MM.1S (cell line): Measurements from ENCODE around the gene OPRD1.

ENCODE experiments used
- DNase-seq: peaks from one replicate; pipeline ENCODE4 v3.0.0-alpha.2; 2015
- H2AFZ ChIP-seq: fragments of 300-600 bp; sonication (generic); 2 replicates; pipeline ENCODE4 v1.6.0; 2016; ENCODE audit warnings: antibody characterized with exemption, low read length
- H3F3A ChIP-seq: fragments of 300-600 bp; sonication (generic); 2 replicates; pipeline ENCODE4 v1.6.1; 2016; ENCODE audit warnings: mild to moderate bottlenecking, antibody characterized with exemption, low read length, moderate library complexity, mixed read lengths; ENCODE audit not compliant: insufficient read depth
- H3K27ac ChIP-seq: fragments of 300-600 bp; sonication (generic); 2 replicates; pipeline ENCODE4 v1.5.1; 2016; ENCODE audit warnings: mild to moderate bottlenecking, low read length
- H3K27me3 ChIP-seq: fragments of 300-600 bp; sonication (generic); replicated peaks from 2 replicates; pipeline ENCODE4 v1.6.0; 2016; ENCODE audit warnings: low read length; ENCODE audit not compliant: insufficient read depth
- H3K36me3 ChIP-seq: fragments of 300-600 bp; sonication (generic); replicated peaks from 2 replicates; pipeline ENCODE4 v1.6.1; 2016; ENCODE audit warnings: mild to moderate bottlenecking, low read length, mixed read lengths; ENCODE audit not compliant: insufficient read depth
- H3K4me1 ChIP-seq: fragments of 300-600 bp; sonication (generic); 2 replicates; pipeline ENCODE4 v1.6.1; 2016; ENCODE audit warnings: low read length, mixed read lengths
- H3K4me2 ChIP-seq: fragments of 300-600 bp; sonication (generic); 2 replicates; pipeline ENCODE4 v1.6.0; 2016; ENCODE audit warnings: low read depth, low read length
- H3K4me3 ChIP-seq: fragments of 300-600 bp; sonication (generic); 2 replicates; pipeline ENCODE4 v1.5.1; 2016; ENCODE audit warnings: low read length, mixed read lengths
- H3K79me2 ChIP-seq: fragments of 300-600 bp; sonication (generic); 2 replicates; pipeline ENCODE4 v1.6.1; 2016; ENCODE audit warnings: mixed run types, low read length, mixed read lengths
- H3K9ac ChIP-seq: fragments of 300-600 bp; sonication (generic); 2 replicates; pipeline ENCODE4 v1.6.1; 2016; ENCODE audit warnings: low read length, mixed read lengths
- H3K9me2 ChIP-seq: fragments of 300-600 bp; sonication (generic); replicated peaks from 2 replicates; pipeline ENCODE4 v1.6.1; 2016; ENCODE audit warnings: mild to moderate bottlenecking, low read length, mixed read lengths; ENCODE audit not compliant: insufficient read depth
- H3K9me3 ChIP-seq: fragments of 300-600 bp; sonication (generic); replicated peaks from 2 replicates; pipeline ENCODE4 v1.6.1; 2016; ENCODE audit warnings: mild to moderate bottlenecking, low read length, mixed read lengths; ENCODE audit not compliant: insufficient read depth
- H4K20me1 ChIP-seq: fragments of 300-600 bp; sonication (generic); 2 replicates; pipeline ENCODE4 v1.6.1; 2016; ENCODE audit warnings: mild to moderate bottlenecking, low read length, moderate library complexity, mixed read lengths; ENCODE audit not compliant: insufficient read depth
- CTCF ChIP-seq: fragments of 300-600 bp; sonication (generic); IDR thresholded peaks from 2 replicates; pipeline ENCODE4 v1.5.1; 2016; ENCODE audit warnings: antibody characterized with exemption, low read length, mixed read lengths
- EZH2 ChIP-seq: fragments of 300-600 bp; sonication (generic); optimal IDR thresholded peaks from 2 replicates; pipeline ENCODE3; 2017; ENCODE audit warnings: low read depth, mild to moderate bottlenecking, antibody characterized with exemption, low read length, mixed read lengths
- EZH2phosphoT487 ChIP-seq: fragments of 300-600 bp; sonication (generic); IDR thresholded peaks from 2 replicates; pipeline ENCODE4 v1.6.1; 2018; ENCODE audit warnings: antibody characterized with exemption, low read length

Gene OPRD1

GRCh38 chr1:28909198-28909597 is 97.2 kb downstream of the OPRD1 start:
- no peak overlapping the region for H3K4me3 ChIP-seq
- H3K9ac ChIP-seq: no peak overlapping the region
- H3K4me2 ChIP-seq: no peak overlapping the region
- no peak for DNase-seq
- no peaks in the 10 kb centered on the region for H3K36me3 ChIP-seq
- H4K20me1 ChIP-seq: no peaks in the 10 kb centered on the region
- no peaks in the 10 kb centered on the region for H3K9me3 ChIP-seq
- H3K79me2 ChIP-seq: peaks cover 45% of the 10 kb centered on the region
- no peaks in the 10 kb centered on the region for H3K9me2 ChIP-seq
- no peaks in the 10 kb centered on the region for H3K27me3 ChIP-seq
- H3K4me1 ChIP-seq: peaks cover 5% of the 10 kb centered on the region
- no peak for TF ChIP-seq EZH2phosphoT487
- TF ChIP-seq CTCF: no peak
- no peak for TF ChIP-seq EZH2
- H3K27ac ChIP-seq: no peak overlapping the region
- H2AFZ ChIP-seq: no peak overlapping the region
- H3F3A ChIP-seq: peaks cover 7% of the 10 kb centered on the region

- no peaks in the 10 kb centered on the region for H4K20me1 ChIP-seq
- no peaks in the 10 kb centered on the region for H3K36me3 ChIP-seq
- peaks cover 15% of the 10 kb centered on the region for H3F3A ChIP-seq
- H3K9me3 ChIP-seq: no peaks in the 10 kb centered on the region
- H3K9ac ChIP-seq: no peak overlapping the region
- H3K27ac ChIP-seq: no peak overlapping the region
- no peak overlapping the region for H3K4me2 ChIP-seq
- peaks cover 5% of the 10 kb centered on the region for H3K4me1 ChIP-seq
- DNase-seq: no peak
- H3K27me3 ChIP-seq: no peaks in the 10 kb centered on the region
- H2AFZ ChIP-seq: no peak overlapping the region
- TF ChIP-seq CTCF: no peak
- no peak for TF ChIP-seq EZH2
- TF ChIP-seq EZH2phosphoT487: no peak
- H3K4me3 ChIP-seq: no peak overlapping the region
- H3K9me2 ChIP-seq: no peaks in the 10 kb centered on the region
- peaks cover 47% of the 10 kb centered on the region for H3K79me2 ChIP-seq
Measured at GRCh38 chr1:28910379-28911115, 98.6 kb downstream of the OPRD1 start.

GRCh38 chr1:28913786-28914227 is 101.8 kb downstream of the OPRD1 start:
- H3K9me2 ChIP-seq: no peaks in the 10 kb centered on the region
- DNase-seq: peak; percentile 10
- peak overlapping the region; percentile 73 for H2AFZ ChIP-seq
- peak overlapping the region; percentile 26; the same call in 1 of the 2 replicates for H3K27ac ChIP-seq
- peak overlapping the region; percentile 88 for H3K4me2 ChIP-seq
- TF ChIP-seq CTCF (no peak), EZH2phosphoT487 (no peak), EZH2 (no peak)
- H3K27me3 ChIP-seq: no peaks in the 10 kb centered on the region
- H3K4me1 ChIP-seq: peaks cover 10% of the 10 kb centered on the region
- peaks cover 19% of the 10 kb centered on the region for H3F3A ChIP-seq
- peak overlapping the region; percentile 48 for H3K4me3 ChIP-seq
- H4K20me1 ChIP-seq: no peaks in the 10 kb centered on the region
- H3K9ac ChIP-seq: peak overlapping the region; percentile 43; the same call in 1 of the 2 replicates
- no peaks in the 10 kb centered on the region for H3K36me3 ChIP-seq
- H3K79me2 ChIP-seq: peaks cover 65% of the 10 kb centered on the region
- H3K9me3 ChIP-seq: no peaks in the 10 kb centered on the region
